Heart left ventricle (tissue), 13 donors: Measurements from ENCODE around the gene GXYLT2.

Source experiments
- CTCF ChIP-seq, 12 donors: fragments of 200-600 bp; sonication (generic) in 4 of 12; IDR thresholded peaks; one replicate each; pipeline versions ENCODE4 v1.5.0 to v1.8.0; 2018 to 2022; ENCODE audit warnings: antibody characterized with exemption in 12 of 12, mild to moderate bottlenecking in 5 of 12
- POLR2A ChIP-seq, 2 donors: fragments of 450-650 bp; IDR thresholded peaks; one replicate each; pipeline ENCODE4 v1.6.1; 2017; ENCODE audit warnings: antibody characterized with exemption in 2 of 2, mild to moderate bottlenecking in 2 of 2, moderate library complexity in 2 of 2
- donor health status: ischemic (EF 13 %, LVEDD 7.1; RV severe dilation, severe dysfunction).
- donor health status: DM: no; HTN: yes; CAD: no.
- donor health status: DM: no; HTN: no; CAD: no.
- donor health status: ischemic (EF 25% LVEDD 6.9; RV normal size, moderate dysfunction).
- donor health status: ischemic (EF 25% LVEDD 5.7; RV mildly dilated, moderate dysfunction).
- donor health status: ischemic (EF 35%, LVEDD 5.7; RV mildly dilated, moderate dysfunction).
- donor health status: nonischemic (EF 11% LVEDD 7.7; RV severe dilation, severe dysfunction).
- donor health status: DM: yes; HTN: yes; CAD: no.
- donor health status: PGD.
- donor health status: ischemic (EF 29% LVEDD 5.4; RV normal size, mild dysfunction).
- donor health status: nonischemic (EF 23%, LVEDD 6.1; RV moderate dilation, normal function).

GRCh38 chr3:72973786-72974185 is 85.9 kb downstream of the GXYLT2 start:
- no peak for TF ChIP-seq CTCF (IDR thresholded peaks at IDR 0.05)
- TF ChIP-seq POLR2A (IDR thresholded peaks at IDR 0.05), result no peak
